GM10847 (cell line): Measurements from ENCODE around the gene CNNM4.

ENCODE experiments used
- POLR2A ChIP-seq: IDR thresholded peaks from 2 replicates; pipeline ENCODE4 v1.6.1; 2011; ENCODE audit not compliant: insufficient read length; ENCODE audit errors: extremely low read depth

Gene CNNM4

DNA sequence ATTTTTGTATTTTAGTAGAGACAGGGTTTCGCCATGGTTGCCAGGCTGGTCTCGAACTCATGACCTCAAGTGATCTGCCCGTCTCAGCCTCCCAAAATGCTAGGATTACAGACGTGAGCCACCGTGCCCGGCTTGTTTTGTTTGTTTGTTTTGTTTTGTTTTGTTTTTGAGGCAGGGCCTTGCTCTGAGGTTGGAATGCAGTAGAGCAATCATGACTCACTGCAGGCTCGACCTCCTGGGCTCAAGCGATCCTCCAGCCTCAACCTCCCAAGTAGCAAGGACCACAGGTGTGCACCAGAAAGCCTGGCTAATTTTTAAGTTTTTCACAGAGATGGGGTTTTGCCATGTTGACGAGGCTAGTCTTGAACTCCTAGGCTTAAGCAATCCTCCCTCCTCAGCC is 8.9 kb upstream of the CNNM4 start:
- no peak for TF ChIP-seq POLR2A

DNA sequence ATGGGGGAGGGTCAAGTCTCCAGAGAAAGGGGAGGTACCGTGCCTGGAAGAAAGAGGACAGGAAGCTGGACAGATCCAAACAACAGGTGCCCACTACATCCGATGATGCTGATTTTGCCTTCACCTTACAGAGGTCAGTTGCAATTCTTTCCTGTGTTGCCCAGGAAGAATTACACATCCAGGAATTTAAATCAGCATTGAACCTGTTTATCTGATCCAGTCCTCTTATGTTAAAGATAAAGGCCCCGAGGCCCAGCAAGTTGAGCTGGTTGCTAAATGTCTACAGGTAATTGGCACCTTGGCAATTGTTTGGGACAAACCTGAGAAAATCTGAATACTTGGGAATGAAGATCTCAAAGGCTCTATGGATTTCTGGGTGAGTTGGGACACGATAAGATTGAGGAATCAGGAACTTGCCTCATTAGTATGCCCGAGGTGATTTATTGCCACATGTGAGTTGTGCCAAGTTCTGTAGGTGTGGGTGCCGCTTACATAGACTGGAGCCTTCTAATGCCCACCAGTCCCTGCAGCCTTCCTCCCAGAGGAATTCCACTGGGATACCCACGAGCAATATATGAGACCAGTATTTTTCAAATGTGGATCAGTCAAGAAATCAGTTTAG is 6.9 kb upstream of the CNNM4 start:
- TF ChIP-seq POLR2A, result no peak

DNA sequence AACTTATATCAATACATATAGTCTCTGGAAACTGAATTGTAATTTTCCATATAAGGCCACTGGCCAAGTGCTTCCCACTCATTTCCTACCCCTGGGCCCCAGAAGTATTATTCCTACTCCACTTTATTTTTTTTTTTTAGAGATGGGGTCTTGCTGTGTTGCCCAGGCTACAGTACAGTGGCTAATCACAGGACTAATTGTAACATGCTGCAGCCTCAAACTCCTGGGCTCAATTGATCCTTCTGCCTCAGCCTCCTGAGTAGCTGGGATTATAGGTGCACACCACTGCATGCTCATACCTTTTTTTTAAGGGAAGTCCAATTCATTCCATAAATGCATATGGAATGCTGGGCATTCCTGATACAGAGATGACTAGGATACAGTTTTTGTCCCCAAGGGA is 6.4 kb upstream of the CNNM4 start:
- TF ChIP-seq POLR2A, result no peak

DNA sequence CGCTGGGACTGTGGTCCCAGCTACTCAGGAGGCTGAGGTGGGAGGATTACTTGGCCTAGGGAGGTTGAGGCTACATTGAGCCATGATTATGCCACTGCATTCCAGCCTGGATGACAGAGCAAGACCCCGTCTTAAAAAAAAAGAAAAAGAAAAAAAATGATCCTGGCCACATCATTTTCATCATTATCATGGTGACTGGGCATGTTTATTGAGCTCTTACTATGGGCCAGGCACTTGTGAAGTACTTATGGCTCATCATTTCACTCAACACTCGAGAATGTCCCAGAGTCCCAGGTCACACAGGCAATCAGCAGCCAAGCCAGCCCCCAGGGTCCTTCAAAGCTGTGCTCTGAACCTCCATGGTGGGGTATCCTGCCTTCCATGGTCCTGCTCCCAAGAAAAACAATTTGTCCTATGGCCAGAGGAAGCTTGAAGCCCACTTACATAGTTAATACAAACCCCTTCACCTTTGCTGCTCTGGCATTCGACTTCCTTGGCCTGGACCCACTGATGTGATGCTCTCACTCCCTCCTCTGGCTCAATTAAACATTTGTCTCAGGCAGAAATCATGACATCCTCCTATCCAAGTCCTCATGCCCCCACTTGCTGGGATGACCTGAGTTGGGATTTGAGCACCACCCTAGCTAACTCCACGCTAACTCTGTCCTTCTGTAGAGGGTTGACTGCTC is 3.8 kb upstream of the CNNM4 start:
- no peak for TF ChIP-seq POLR2A

DNA sequence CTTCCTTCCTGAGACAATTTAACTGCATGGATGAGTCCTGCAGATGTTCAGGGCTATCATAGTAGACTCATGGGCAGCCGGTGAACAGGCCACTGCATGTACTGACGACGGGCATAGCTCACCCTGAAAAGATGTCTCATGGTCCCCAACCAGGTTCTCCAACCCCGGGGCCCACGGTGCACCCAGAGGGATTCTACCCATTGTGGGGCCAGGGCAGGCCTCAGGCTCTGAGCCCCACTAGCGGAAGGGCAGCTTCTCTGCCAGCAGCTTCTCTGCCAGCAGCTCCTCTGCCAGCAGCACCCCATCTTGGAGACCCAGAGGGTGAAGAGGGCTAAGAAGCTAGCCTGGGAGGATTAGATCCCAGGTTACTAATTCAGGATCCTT is 3.2 kb upstream of the CNNM4 start:
- TF ChIP-seq POLR2A, result no peak

DNA sequence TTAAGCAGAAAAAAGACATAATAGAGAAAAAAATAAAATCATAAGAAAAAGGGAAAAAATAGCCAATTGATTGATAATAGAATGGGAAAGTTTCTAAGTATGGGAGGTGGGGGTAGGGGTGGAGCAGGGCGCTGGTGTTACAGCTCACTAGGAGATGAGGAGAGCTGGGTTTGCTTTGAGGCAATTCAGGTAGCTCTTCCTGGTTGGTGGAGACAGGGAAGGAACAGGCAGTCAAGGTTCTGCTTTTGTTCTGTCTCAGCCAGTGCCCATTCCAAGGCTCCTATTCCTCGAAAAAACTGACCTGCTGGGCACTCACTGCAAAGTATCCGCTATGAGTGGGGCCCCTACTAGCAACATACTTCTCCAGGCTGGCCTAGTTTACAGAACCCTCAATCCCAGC is 1.7 kb upstream of the CNNM4 start:
- no peak for TF ChIP-seq POLR2A

DNA sequence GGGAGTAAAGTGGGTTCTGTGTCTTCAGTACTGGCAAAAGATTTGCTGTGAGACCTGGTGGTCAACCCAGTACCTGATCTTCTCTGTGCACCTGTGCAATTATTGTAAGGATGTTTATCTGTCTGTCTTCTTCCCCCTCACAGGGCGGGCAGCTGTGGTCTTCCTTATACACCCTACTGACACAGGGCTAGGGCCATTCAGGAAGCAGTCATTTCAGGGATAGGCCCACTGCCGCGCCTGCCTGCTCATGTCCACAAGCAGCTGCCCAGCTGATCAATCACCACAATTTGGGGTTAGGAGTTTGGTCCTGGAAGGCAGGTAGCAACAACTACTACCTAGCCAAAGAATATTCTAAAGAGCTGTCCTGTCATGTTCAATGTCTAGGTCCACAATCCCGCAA is 1.2 kb upstream of the CNNM4 start:
- no peak for TF ChIP-seq POLR2A

DNA sequence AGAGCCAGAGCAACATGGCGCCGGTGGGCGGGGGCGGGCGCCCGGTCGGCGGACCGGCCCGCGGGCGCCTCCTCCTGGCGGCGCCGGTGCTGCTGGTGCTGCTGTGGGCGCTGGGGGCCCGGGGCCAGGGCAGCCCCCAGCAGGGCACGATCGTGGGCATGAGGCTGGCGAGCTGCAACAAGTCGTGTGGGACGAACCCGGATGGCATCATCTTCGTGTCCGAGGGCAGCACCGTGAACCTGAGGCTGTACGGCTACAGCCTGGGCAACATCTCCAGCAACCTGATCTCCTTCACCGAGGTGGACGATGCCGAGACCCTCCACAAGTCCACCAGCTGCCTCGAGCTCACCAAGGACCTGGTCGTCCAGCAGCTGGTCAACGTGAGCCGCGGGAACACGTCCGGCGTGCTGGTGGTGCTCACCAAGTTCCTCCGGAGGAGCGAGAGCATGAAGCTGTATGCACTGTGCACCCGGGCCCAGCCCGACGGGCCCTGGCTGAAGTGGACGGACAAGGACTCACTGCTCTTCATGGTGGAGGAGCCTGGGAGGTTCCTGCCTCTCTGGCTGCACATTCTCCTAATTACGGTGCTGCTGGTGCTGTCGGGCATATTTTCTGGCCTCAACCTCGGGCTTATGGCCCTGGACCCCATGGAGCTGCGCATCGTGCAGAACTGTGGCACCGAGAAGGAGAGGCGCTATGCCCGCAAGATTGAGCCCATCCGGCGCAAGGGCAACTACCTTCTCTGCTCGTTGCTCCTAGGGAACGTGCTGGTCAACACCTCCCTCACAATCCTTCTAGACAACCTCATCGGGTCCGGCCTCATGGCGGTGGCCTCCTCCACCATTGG is 507 bp downstream of the CNNM4 start:
- no peak for TF ChIP-seq POLR2A

DNA sequence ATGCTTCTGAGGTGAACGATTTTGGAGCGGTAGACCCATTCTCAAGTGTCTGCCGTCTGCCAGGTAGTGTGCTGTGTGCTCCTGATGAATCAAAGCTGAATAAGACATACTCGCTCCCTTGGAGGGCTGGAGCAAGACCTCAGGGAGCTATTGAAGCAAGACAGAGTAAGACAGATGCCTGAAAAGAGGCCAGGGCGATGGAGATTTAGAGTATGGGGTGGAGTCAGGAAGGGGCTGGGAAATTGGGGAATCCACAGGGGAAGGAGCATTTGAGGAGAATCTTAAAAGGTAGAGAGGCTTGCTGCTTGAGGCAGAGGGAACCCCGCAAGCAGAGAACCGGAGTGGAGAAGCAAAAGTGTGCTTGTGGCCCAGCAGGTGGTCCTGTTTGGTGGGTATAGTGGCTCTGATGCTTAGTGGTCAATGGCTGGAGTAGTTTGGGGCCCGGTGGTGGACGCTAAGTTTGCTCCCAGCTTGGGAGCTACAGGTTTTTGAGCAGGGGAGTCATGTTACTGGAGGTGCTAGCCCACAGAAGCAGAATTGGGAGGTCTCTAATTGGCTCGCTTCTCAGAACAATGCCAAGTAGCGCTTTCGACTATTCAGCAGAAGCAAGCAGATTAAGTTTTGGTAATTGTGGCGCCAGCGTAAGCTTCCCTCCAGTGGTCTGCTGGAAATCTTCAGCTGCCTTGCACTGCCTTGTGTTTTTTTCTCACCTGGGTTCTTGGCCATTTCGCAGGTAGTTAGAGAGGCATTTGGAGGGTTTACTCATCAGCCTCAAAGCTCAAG is 2.0 kb downstream of the CNNM4 start:
- TF ChIP-seq POLR2A, result no peak

DNA sequence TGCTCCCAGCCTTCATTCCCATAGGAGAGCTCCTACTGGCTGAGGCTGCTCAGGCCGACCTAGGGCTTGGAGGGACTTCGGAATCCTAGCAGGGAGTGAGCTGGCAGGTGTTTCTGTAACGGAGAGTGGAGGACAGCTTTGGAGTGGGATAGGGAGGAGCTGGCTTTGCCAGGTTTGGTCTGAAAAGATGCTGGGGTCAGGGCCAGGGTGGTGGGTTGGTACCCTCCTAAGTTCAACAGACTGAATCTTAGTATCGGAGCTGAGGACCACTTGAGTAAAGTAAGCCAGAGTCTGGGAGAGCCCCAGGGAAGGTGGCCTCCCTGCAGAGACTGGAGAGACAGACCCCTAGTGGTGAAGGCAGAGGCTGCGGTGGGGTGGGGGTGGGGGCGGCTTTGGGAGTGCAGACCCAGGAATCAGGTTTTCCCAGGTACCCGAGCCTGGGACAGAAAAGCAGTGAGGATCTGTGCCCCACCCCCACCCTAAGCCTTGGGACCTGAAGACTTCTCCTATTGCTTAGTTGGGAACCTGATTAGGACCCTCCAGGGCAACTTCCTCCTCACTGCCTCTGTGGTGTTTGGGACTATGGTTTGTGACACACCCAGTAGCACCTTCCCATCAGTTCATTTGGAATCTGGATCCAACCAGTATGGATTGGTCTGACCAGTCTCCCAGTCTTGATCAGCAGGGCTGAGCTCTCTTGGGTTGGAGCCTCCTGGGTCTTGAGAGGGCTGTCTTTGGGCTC is 3.0 kb downstream of the CNNM4 start:
- no peak for TF ChIP-seq POLR2A

DNA sequence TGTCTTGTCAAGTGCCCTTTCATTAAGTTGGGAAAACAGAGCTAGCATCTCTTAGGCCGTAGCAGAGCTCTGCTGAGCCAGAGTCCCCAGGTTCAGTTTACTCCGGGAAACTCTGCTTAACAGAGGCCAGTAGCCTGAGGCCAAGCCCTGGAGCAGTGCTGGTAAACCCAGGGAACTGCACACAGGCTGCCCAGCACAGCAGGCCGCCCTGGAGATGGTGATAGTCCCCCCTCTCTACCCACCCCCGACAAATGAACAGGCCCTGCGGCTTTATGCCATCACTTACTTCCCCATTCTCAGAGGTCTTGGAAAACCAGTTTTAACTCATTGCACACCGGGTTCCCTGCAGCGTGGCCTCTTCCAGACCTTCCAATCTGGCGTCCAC is 3.5 kb downstream of the CNNM4 start:
- TF ChIP-seq POLR2A, result no peak

DNA sequence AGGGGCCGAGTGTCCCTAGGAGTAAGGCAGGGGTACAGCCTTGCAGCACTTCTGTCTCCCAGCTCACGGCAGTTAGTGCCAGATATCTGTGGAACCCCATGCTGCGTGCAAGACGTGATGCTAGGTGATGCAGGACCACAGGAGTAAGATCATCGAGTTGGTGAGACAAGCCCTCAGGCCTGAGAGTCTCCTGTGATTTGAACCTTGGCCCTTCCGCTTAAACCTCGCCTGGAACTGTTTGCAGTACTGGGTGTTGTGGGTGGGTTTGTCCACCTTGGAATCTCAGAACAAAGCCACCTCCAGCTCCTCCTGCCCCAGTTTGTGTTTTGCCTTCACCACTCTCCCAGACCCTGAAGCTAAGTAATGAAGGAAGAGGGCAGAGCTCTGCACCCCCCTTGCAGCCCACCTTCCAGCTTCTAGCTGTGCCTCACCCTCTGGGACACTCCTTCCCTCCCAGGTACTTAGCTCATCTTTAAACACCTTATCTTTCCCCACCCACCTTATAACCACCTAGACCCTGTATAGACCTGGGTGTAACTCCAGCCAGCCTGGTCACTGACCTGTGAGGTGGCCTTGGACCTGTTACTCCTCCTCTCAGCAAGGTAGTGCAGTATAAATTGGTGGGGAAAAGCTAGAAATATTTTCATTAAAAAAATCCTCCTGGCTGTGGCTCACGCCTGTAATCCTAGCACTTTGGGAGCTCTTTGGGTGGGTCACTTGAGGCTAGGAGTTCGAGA is 6.6 kb downstream of the CNNM4 start:
- TF ChIP-seq POLR2A, result no peak

DNA sequence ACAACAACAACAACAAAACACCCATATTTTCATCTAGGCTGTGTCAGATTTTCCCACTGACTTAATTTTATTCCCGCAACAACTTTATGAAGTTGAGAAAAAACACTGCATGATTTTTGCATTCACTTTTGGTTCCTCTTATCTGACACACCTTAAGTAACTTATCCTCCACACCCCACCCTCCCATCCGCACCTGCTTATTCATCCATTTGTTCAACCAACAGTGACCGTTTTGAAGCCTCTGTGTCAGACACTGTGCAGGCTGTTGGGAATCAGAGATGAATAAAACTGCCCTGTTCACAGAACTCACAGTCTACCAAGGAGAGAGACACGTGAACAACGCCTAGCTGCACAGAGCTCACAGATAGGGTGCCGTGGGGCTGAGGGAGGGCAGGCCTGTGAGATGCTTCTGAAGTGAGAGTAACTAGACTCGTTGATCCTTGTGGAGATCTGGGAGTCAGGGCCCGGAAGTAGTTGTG is 7.4 kb downstream of the CNNM4 start:
- TF ChIP-seq POLR2A, result no peak

DNA sequence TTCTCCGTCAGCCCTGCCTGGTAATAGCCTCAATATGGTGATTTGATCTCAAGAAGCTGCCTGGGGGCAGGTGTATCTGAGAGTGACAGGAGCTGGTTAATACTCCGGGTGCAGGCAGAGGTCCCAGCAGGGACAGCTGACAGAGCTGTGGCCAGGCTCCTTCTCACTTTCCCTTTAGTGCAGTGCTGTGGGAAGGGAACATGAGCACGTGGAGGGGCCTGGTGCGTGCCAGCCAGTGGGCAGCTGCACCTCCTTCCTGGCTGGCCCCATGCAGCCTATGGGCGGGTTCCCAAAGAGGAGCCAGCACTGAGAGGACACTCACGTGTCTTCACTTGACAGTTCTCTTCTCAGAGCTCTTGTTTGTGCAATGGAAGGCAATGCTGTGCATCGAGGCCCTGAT is 9.1 kb downstream of the CNNM4 start:
- TF ChIP-seq POLR2A, result no peak
